Loucy (cell line): ENCODE data around the gene EPHB1.

Experiments
- H2AFZ ChIP-seq: fragments of 200-600 bp; sonication (generic); 2 replicates; pipeline ENCODE4 v1.6.0; 2016; ENCODE audit warnings: antibody characterized with exemption, mild to moderate bottlenecking, low read length, moderate library complexity
- H3F3A ChIP-seq: fragments of 200-600 bp; 2 replicates; pipeline ENCODE4 v1.6.0; 2016; ENCODE audit warnings: antibody characterized with exemption, low read depth, mild to moderate bottlenecking
- H3K27me3 ChIP-seq: fragments of 200-600 bp; sonication (generic); 2 replicates; pipeline ENCODE4 v1.6.1; 2014; ENCODE audit warnings: low read length, mild to moderate bottlenecking; ENCODE audit not compliant: insufficient read depth, poor library complexity, severe bottlenecking
- H3K36me3 ChIP-seq: fragments of 200-600 bp; sonication (generic); 2 replicates; pipeline ENCODE4 v1.6.1; 2016; ENCODE audit warnings: low read length; ENCODE audit not compliant: insufficient read depth
- H3K4me1 ChIP-seq: fragments of 200-600 bp; sonication (generic); 2 replicates; pipeline ENCODE4 v1.5.1; 2014; ENCODE audit warnings: low read length, mild to moderate bottlenecking; ENCODE audit not compliant: insufficient read depth, poor library complexity, severe bottlenecking
- H3K4me2 ChIP-seq: fragments of 200-600 bp; sonication (generic); 2 replicates; pipeline ENCODE4 v1.6.0; 2014; ENCODE audit warnings: antibody characterized with exemption, low read length, low read depth, mild to moderate bottlenecking; ENCODE audit not compliant: poor library complexity, severe bottlenecking
- H3K4me3 ChIP-seq: fragments of 200-600 bp; sonication (generic); 2 replicates; pipeline ENCODE4 v1.5.1; 2014; ENCODE audit warnings: low read length, mild to moderate bottlenecking, mixed read lengths; ENCODE audit not compliant: poor library complexity, severe bottlenecking
- H3K79me2 ChIP-seq: fragments of 200-600 bp; sonication (generic); 2 replicates; pipeline ENCODE4 v1.6.1; 2014; ENCODE audit warnings: low read length; ENCODE audit not compliant: insufficient read depth
- H3K9ac ChIP-seq: fragments of 200-600 bp; sonication (generic); 2 replicates; pipeline ENCODE4 v1.6.0; 2014; ENCODE audit warnings: mild to moderate bottlenecking, low read depth, low read length, moderate library complexity; ENCODE audit not compliant: poor library complexity, severe bottlenecking
- H3K9me2 ChIP-seq: fragments of 200-600 bp; sonication (generic); replicated peaks from 2 replicates; pipeline ENCODE4 v1.6.1; 2016; ENCODE audit warnings: low read depth, low read length, mixed read lengths
- H3K9me3 ChIP-seq: fragments of 200-600 bp; sonication (generic); 2 replicates; pipeline ENCODE4 v1.6.1; 2014; ENCODE audit warnings: mild to moderate bottlenecking, antibody characterized with exemption, low read length, low read depth; ENCODE audit not compliant: insufficient read depth
- H4K20me1 ChIP-seq: fragments of 200-600 bp; sonication (generic); 2 replicates; pipeline ENCODE4 v1.6.0; 2014; ENCODE audit warnings: antibody characterized with exemption, low read length, mild to moderate bottlenecking; ENCODE audit not compliant: insufficient read depth, poor library complexity, severe bottlenecking
- CTCF ChIP-seq: fragments of 200-600 bp; sonication (generic); conservative IDR thresholded peaks from 2 replicates; pipeline ENCODE4 v1.5.1; 2014; ENCODE audit warnings: mild to moderate bottlenecking, antibody characterized with exemption, low read length
- EZH2phosphoT487 ChIP-seq: fragments of 200-600 bp; IDR thresholded peaks from 2 replicates; pipeline ENCODE4 v1.6.1; 2018; ENCODE audit warnings: antibody characterized with exemption, mild to moderate bottlenecking, moderate library complexity, borderline replicate concordance

Gene EPHB1

GRCh38 chr3:134885877-134886621 is 91.0 kb downstream of the EPHB1 start:
- Histone ChIP-seq H3K4me3 (peak overlapping the region; percentile 32), H3F3A (no peaks in the 10 kb centered on the region), H3K9me2 (no peaks in the 10 kb centered on the region), H4K20me1 (no peaks in the 10 kb centered on the region), H3K4me2 (peak overlapping the region; percentile 39), H3K79me2 (no peaks in the 10 kb centered on the region), H3K27me3 (no peaks in the 10 kb centered on the region), H3K36me3 (no peaks in the 10 kb centered on the region), H3K9ac (no peak overlapping the region), H2AFZ (no peak overlapping the region), H3K9me3 (no peaks in the 10 kb centered on the region), H3K4me1 (peaks cover 27% of the 10 kb centered on the region)
- TF ChIP-seq EZH2phosphoT487 = no peak
- TF ChIP-seq CTCF = peak; percentile 53

GRCh38 chr3:134886991-134887390 is 91.9 kb downstream of the EPHB1 start:
- no peak overlapping the region for H3K9ac ChIP-seq
- H3K4me3 ChIP-seq = no peak overlapping the region
- H4K20me1 ChIP-seq = no peaks in the 10 kb centered on the region
- H3K27me3 ChIP-seq = no peaks in the 10 kb centered on the region
- H2AFZ ChIP-seq = no peak overlapping the region
- no peaks in the 10 kb centered on the region for H3K79me2 ChIP-seq
- no peak overlapping the region for H3K4me2 ChIP-seq
- no peaks in the 10 kb centered on the region for H3K36me3 ChIP-seq
- TF ChIP-seq CTCF (no peak), EZH2phosphoT487 (no peak)
- H3K9me2 ChIP-seq = no peaks in the 10 kb centered on the region
- peaks cover 27% of the 10 kb centered on the region for H3K4me1 ChIP-seq
- H3K9me3 ChIP-seq = no peaks in the 10 kb centered on the region
- no peaks in the 10 kb centered on the region for H3F3A ChIP-seq

- no peak overlapping the region; the same call in 1 of the 2 replicates for H2AFZ ChIP-seq
- H3K4me3 ChIP-seq = no peak overlapping the region
- no peaks in the 10 kb centered on the region for H4K20me1 ChIP-seq
- H3K9me3 ChIP-seq = no peaks in the 10 kb centered on the region
- H3K79me2 ChIP-seq = no peaks in the 10 kb centered on the region
- no peaks in the 10 kb centered on the region for H3F3A ChIP-seq
- H3K27me3 ChIP-seq = no peaks in the 10 kb centered on the region
- H3K9ac ChIP-seq = no peak overlapping the region
- H3K36me3 ChIP-seq = no peaks in the 10 kb centered on the region
- no peaks in the 10 kb centered on the region for H3K9me2 ChIP-seq
- no peak overlapping the region for H3K4me2 ChIP-seq
- H3K4me1 ChIP-seq = peaks cover 27% of the 10 kb centered on the region
- TF ChIP-seq CTCF (no peak), EZH2phosphoT487 (no peak)
Observed at GRCh38 chr3:134887536-134887935, 92.5 kb downstream of the EPHB1 start.
